HG03196 (cell line): ENCODE measurements around the gene CROCC.
"Not testable (repeated sequence)": the region's sequence is repeated elsewhere in the genome, so short reads cannot be mapped to it uniquely, and the experiment has no call there.

Source experiments
- ATAC-seq: cut with Tn5 transposase; IDR thresholded peaks from one replicate; pipeline ENCODE4 v1.9.1; 2021; ENCODE audit not compliant: unreplicated experiment

CROCC gene

GRCh38 chr1:16914928-16915626 lies 6.7 kb upstream of the CROCC start:
- ATAC-seq = not testable (repeated sequence)

DNA sequence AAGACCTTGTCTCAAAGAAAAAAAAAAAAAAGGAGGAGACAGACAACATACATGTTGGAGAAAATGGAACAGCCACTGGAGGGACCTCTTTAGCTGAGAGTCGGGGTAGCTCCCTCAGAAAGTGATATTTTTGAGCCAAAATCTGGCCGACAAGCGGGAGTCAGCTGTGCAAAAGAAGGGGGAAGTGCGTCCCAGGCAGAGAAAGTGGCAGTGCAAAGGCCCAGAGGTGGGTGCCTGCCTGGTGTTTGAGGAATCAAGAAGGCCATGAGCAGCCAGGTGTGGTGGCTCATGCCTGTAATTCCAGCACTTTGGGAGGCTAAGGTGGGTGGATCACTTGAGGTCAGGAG lies 6.1 kb upstream of the CROCC start:
- no peak for ATAC-seq

DNA sequence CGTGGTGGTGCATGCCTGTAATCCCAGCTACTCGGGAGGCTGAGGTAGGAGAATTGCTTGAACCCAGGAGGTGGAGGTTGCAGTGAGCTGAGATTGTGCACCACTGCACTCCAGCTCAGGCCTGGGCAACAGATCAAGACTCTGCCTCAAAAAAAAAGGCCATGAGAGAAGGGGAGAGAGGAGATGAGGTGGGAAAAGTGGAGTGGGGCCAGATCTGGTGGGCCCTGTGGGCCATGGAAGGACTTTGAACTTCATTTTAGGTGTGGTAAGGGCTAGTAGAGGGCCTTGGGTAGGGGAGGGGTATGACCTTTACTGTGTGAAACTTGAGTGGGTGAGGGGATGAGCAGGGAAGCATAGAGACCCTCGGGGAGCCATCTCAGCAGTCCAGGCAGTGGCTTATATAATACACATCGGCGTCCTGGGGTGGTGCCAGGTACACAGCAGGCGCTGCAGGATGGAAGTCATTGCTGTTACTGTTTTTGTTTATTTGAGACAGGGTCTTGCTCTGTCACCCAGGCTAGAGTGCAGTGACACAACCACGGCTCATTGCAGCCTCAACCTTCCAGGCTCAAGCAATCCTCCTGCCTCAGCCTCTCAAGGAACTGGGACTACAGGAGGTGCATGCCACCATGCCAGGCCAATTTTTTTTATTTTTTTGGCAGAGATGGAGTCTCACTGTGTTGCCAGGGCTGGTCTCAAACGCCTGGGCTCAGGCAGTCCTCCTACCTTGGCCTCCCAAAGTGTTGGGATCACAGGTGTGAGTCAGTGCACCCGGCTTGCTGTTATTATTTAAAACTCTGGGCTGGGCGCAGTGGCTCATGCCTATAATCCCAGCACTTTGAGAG lies 5.5 kb upstream of the CROCC start:
- not testable (repeated sequence) for ATAC-seq

- ATAC-seq = no peak
Measured at GRCh38 chr1:16918371-16918770, 3.4 kb upstream of the CROCC start.

GRCh38 chr1:16918936-16919665 lies 2.6 kb upstream of the CROCC start:
- ATAC-seq = not testable (repeated sequence)

GRCh38 chr1:16920951-16921350 lies 780 bp upstream of the CROCC start:
- ATAC-seq = no peak

- ATAC-seq = no peak
Measured at GRCh38 chr1:16922466-16922865, 735 bp downstream of the CROCC start.

DNA sequence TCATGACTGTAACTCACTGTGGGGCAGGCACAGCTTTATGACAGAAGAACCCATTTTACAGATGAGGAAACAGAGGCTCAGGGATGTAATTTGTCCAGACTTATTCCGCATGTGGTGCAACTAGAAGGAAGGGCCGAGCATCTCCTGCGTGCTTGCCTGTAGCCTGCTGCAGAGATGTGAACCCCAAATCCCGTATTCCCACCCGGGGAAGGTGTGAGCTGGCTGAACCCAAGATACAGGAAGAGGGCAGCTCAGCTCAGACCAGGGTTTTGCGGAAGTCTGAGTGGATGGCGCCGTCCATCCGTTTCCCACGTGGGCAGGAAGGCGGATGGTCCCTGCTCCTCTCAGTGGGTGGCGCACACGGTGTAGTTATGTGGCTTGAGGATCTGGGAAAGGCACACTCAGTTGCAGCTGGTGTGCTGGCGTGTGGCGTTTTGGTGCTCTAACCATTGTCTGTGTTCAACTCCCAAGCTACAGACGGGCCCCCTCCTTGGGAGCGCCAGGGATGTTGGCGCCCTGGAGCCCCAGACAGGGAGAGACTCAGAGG lies 1.2 kb downstream of the CROCC start:
- ATAC-seq = no peak

- ATAC-seq = no peak
Measured at GRCh38 chr1:16924216-16924918, 2.6 kb downstream of the CROCC start.

- no peak for ATAC-seq
Measured at GRCh38 chr1:16924919-16925477, 3.3 kb downstream of the CROCC start.

DNA sequence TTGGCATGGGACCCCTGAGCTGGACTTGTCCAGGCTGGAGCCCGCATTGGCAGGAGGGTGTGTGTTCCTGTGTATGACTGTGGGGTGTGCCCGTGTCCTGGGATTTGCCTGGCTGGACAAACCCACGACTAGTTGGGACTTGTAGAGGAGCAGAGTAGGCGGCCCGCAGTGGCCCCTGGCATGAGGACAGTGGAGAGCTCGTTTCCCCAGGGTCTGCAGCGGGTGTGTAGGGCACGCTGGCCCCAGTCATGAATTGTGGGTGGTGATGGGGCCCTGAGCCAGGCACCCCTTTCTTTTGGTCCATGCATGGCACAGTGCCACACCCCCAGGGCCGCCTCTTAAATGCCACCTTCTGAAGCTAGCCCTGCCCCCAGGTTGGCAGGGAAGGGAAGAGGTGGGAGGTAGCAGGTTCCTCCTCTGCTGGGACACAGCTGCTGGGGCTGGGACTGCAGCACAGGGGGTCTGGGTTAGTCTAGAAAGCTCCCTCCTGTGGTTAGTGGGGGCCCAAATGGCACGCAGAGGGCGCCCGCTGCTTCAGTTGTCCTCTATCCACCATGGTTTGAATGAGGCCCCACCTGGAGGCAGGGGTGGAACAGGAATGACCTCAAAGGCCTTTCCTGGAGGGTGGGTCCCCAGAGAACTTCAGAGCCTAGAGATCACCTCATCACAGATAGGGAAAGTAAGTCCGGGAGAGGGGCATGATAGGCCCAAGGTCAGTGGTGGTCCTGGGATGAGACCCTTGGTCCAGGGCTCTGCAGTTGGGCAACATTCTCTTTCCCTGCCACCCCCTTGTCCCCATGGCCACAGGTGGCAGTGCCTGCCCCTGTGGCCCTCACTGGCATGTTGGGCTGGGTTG lies 4.1 kb downstream of the CROCC start:
- ATAC-seq = no peak

- ATAC-seq = no peak
Measured at GRCh38 chr1:16926491-16927073, 4.9 kb downstream of the CROCC start.

DNA sequence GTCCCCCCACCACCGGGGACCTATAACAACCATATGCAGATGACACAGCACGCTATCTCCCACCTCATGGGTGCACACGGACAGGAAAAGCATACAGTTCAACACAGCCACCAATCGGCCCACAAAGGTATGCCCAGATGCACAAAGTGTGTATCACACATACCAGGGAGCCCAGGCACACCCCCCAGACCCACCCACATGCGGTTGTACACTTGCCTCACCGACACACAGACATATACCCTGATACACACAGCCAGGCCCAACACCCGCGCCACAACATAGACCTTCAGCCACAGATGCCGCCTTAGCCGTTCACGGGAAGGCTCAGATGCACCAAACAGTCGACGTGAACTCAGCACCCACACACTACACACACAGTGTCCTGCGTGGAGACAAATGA lies 5.5 kb downstream of the CROCC start:
- ATAC-seq = no peak

- no peak for ATAC-seq
Measured at GRCh38 chr1:16927711-16928485, 6.2 kb downstream of the CROCC start.

DNA sequence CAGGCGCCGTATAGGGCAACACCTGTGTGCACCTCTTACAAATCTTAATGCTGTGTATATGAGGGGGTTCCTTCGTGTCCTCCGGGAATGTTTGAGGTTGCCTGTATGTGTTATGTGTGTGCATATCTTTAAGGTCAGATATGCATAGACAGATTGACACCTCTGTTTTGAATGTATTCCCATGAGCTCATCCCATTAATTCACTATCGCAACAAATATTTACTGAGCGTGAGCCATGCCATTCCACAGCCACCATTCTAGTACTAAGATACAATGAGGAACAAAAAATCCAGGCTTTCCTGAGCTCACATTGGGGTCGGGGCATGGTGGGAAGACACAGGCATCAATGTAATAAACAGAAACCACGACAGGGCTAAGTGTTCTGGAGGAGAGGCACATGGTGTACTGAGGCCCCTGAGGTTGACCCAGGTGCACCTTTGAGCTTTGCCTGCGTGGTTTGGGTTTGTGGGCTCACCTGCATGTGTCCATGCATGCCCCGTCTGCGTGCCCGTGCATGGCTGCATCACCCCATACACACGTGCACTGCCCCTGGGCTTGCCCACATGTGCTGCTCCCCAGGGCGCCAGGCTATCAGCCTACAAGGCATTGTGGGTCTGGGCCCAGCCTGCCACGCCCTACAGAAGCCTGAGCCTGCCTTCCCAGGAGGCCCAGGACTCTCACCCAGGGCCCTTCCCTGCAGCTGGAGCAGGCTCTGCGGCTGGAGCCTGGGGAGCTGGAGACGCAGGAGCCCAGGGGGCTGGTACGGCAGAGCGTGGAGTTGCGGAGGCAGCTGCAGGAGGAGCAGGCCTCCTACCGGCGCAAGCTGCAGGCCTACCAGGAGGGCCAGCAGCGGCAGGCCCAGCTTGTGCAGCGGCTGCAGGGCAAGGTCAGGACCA lies 7.7 kb downstream of the CROCC start:
- ATAC-seq = not testable (repeated sequence)

DNA sequence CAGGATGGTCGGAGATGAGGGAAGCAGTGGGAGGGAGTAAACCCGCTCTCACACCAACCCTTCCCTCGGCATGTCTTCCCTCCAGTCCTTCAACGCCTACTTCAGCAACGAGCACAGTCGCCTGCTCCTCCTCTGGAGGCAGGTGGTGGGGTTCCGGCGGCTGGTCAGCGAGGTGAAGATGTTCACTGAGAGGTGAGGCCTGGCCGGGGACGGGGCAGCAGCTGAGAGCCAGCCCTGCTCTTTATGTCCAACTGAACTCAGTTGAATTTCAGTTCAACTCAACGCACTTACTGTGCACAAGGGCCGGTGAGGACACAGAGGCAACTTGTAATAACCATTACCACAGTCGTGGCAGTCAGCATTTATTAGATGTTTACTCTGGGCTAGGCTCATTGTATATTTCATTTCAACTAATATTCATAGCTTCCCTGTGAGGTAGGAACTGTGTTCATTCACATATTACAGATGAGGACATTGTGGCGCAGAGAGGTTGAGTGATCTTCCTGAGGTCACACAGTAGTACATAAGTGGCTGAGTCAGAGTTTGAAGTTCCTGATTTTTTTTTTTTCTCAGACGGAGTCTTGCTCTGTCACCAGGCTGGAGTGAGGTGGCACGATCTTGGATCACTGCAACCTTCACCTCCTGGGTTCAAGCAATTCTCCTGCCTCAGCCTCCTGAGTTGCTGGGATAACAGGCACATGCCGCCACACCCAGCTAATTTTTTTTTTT lies 9.6 kb downstream of the CROCC start:
- not testable (repeated sequence) for ATAC-seq

- ATAC-seq = not testable (repeated sequence)
Measured at GRCh38 chr1:16933945-16934344, 12.2 kb downstream of the CROCC start.
